A673 (cell line): ENCODE data around the gene YTHDC1.

ENCODE experiments used
- EZH2 ChIP-seq: fragments of 200-600 bp; sonication (generic); IDR thresholded peaks from 2 replicates; pipeline ENCODE4 v1.6.1; 2017; ENCODE audit warnings: borderline replicate concordance, low read depth, mild to moderate bottlenecking, mixed read lengths, antibody characterized with exemption, low read length; ENCODE audit not compliant: poor library complexity, severe bottlenecking
- TF ChIP-seq, protein P1 (sequence below): fragments of 300-800, 200-600 bp; sonication (generic); conservative IDR thresholded peaks from 2 replicates; pipeline ENCODE4 v1.5.1; 2017; ENCODE audit warnings: low read depth, mild to moderate bottlenecking, antibody characterized with exemption, low read length, moderate library complexity, mixed read lengths

- TF ChIP-seq, protein P1, sequence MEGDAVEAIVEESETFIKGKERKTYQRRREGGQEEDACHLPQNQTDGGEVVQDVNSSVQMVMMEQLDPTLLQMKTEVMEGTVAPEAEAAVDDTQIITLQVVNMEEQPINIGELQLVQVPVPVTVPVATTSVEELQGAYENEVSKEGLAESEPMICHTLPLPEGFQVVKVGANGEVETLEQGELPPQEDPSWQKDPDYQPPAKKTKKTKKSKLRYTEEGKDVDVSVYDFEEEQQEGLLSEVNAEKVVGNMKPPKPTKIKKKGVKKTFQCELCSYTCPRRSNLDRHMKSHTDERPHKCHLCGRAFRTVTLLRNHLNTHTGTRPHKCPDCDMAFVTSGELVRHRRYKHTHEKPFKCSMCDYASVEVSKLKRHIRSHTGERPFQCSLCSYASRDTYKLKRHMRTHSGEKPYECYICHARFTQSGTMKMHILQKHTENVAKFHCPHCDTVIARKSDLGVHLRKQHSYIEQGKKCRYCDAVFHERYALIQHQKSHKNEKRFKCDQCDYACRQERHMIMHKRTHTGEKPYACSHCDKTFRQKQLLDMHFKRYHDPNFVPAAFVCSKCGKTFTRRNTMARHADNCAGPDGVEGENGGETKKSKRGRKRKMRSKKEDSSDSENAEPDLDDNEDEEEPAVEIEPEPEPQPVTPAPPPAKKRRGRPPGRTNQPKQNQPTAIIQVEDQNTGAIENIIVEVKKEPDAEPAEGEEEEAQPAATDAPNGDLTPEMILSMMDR = no peak
- no peak for TF ChIP-seq EZH2
These were observed at the start of gene YTHDC1 for GRCh38 chr4:68349649-68350360.
